Prostate gland (tissue), 2 donors: ENCODE results near the gene MCF2L2. TPM values are rescaled to one million over a fixed set of nuclear protein-coding genes. Genes with fewer than 3 reads are reported as not detected.

Experiments
- DNase-seq: peaks from one replicate; pipeline ENCODE4 v3.0.0-alpha.2; 2019; ENCODE audit warnings: low spot score
- H3K27ac ChIP-seq, 2 donors: fragments of 200-600 bp; sonication (generic); 2 replicates each; pipeline ENCODE4 v1.5.1; 2017 to 2019
- H3K27me3 ChIP-seq: fragments of 200-600 bp; sonication (generic); replicated peaks from 2 replicates; pipeline ENCODE4 v1.5.1; 2019; ENCODE audit not compliant: insufficient read depth
- H3K36me3 ChIP-seq, 2 donors: fragments of 200-600 bp; sonication (generic); 1 replicate in 1 of 2; 2 replicates in 1 of 2; pipeline versions ENCODE4 v1.5.1 to v1.8.1; 2017 to 2019
- H3K4me1 ChIP-seq: fragments of 200-600 bp; sonication (generic); replicated peaks from 2 replicates; pipeline ENCODE4 v1.5.1; 2019
- H3K4me3 ChIP-seq, 2 donors: fragments of 200-600 bp; sonication (generic); 2 replicates each; pipeline ENCODE4 v1.5.1; 2017 to 2019
- H3K9me3 ChIP-seq: fragments of 200-600 bp; sonication (generic); 2 replicates; pipeline ENCODE4 v1.5.1; 2017
- CTCF ChIP-seq, 4 experiments: fragments of 200-600 bp in 2 of 4; fragments of 450-650 bp in 2 of 4; sonication (generic) in 2 of 4; IDR thresholded peaks; 1 replicate in 3 of 4; 2 replicates in 1 of 4; pipeline ENCODE4 v1.5.1; 2016 to 2019; ENCODE audit warnings: antibody characterized with exemption in 4 of 4, mild to moderate bottlenecking in 2 of 4, moderate library complexity in 2 of 4
- POLR2A ChIP-seq: fragments of 450-650 bp; IDR thresholded peaks from one replicate; pipeline ENCODE4 v1.6.1; 2016; ENCODE audit warnings: antibody characterized with exemption, mild to moderate bottlenecking
- POLR2AphosphoS5 ChIP-seq: sonication (generic); formaldehyde crosslinking; IDR thresholded peaks from one replicate; pipeline ENCODE4 v1.6.1; 2017; ENCODE audit warnings: antibody characterized with exemption
- WGBS: methylation state at CpG from one replicate; pipeline ENCODE4 v1.1.5; 2018; 5-methylcytosine and 5-hydroxymethylcytosine counted together
- intact Hi-C: fragments of 100-400 bp; cut with DNase I; formaldehyde crosslinking; loops from one replicate; pipeline ENCODE4 v1.14.2; 2022
- total RNA-seq, 2 donors: library from RNA; depleted of rRNA; stranded (reverse); fragments of >200 nt; gene quantifications; one replicate each; pipeline ENCODE4 v1.1.0, GENCODE V29; 2016

MCF2L2 gene
- total RNA-seq, 2 donors from 2014 or later: 0.41 to 4.0 TPM

GRCh38 chr3:183226333-183226890 lies 202.0 kb downstream of the MCF2L2 start:
- 79% methylated on average over 9 of the region's 9 CpGs for WGBS
- Histone ChIP-seq H3K27me3 (no peaks in the 10 kb centered on the region), H3K9me3 (no peaks in the 10 kb centered on the region), H3K4me1 (no peaks in the 10 kb centered on the region), H3K4me3 (no peak overlapping the region), H3K36me3 (no peaks in the 10 kb centered on the region), H3K27ac (no peak overlapping the region)
- no peak for DNase-seq
- intact Hi-C loops: no loop called here
- TF ChIP-seq CTCF (IDR thresholded peaks at IDR 0.05): no peak
- no peak for TF ChIP-seq POLR2A
- no peak for TF ChIP-seq POLR2AphosphoS5

GRCh38 chr3:183224180-183224970 lies 204.0 kb downstream of the MCF2L2 start:
- Histone ChIP-seq H3K36me3 (no peaks in the 10 kb centered on the region), H3K27me3 (no peaks in the 10 kb centered on the region), H3K9me3 (no peaks in the 10 kb centered on the region), H3K27ac (no peak overlapping the region), H3K4me1 (no peaks in the 10 kb centered on the region), H3K4me3 (no peak overlapping the region)
- DNase-seq: no peak
- intact Hi-C loops: no loop called here
- no peak for TF ChIP-seq POLR2A
- no peak for TF ChIP-seq CTCF (IDR thresholded peaks at IDR 0.05)
- no peak for TF ChIP-seq POLR2AphosphoS5
- WGBS: 74% methylated on average over 11 of the region's 11 CpGs

GRCh38 chr3:183222631-183223235 lies 205.7 kb downstream of the MCF2L2 start:
- H3K27ac ChIP-seq: no peak overlapping the region
- no peaks in the 10 kb centered on the region for H3K9me3 ChIP-seq
- H3K4me3 ChIP-seq: no peak overlapping the region
- intact Hi-C loops: no loop called here
- no peak for DNase-seq
- TF ChIP-seq POLR2A (no peak), CTCF (IDR thresholded peaks at IDR 0.05) (no peak), POLR2AphosphoS5 (no peak)
- no peaks in the 10 kb centered on the region for H3K27me3 ChIP-seq
- H3K36me3 ChIP-seq: no peaks in the 10 kb centered on the region
- H3K4me1 ChIP-seq: no peaks in the 10 kb centered on the region
- WGBS: 90% methylated on average over 3 of the region's 3 CpGs

GRCh38 chr3:183220828-183221227 lies 207.6 kb downstream of the MCF2L2 start:
- H3K4me1 ChIP-seq: no peaks in the 10 kb centered on the region
- TF ChIP-seq POLR2AphosphoS5 (no peak), POLR2A (no peak), CTCF (IDR thresholded peaks at IDR 0.05) (no peak)
- no peak overlapping the region for H3K27ac ChIP-seq
- H3K9me3 ChIP-seq: no peaks in the 10 kb centered on the region
- intact Hi-C loops: no loop called here
- no peaks in the 10 kb centered on the region for H3K27me3 ChIP-seq
- 67% methylated on average over 5 of the region's 5 CpGs for WGBS
- H3K4me3 ChIP-seq: no peak overlapping the region
- no peaks in the 10 kb centered on the region for H3K36me3 ChIP-seq
- no peak for DNase-seq
